ENCODE measurements around the gene ARHGEF9.

ARHGEF9 gene

GRCh38 chrX:63746715-63747114 lies 38.3 kb downstream of the ARHGEF9 start:
- TF ChIP-seq ZNF2 (tag by site-specific recombination; IDR thresholded peaks at IDR 0.05) (no peak), ZSCAN4 (tag by site-specific recombination; IDR thresholded peaks at IDR 0.05) (no peak), KLF10 (tag by site-specific recombination; IDR thresholded peaks at IDR 0.05) (no peak), MEIS1 (CRISPR knock-in tag; IDR thresholded peaks at IDR 0.05; ENCODE audit: borderline replicate concordance) (no peak), ZNF677 (tag by site-specific recombination; IDR thresholded peaks at IDR 0.05) (no peak), SP3 (tag by site-specific recombination; IDR thresholded peaks at IDR 0.05) (no peak), HOXA7 (CRISPR knock-in tag; IDR thresholded peaks at IDR 0.05; ENCODE audit: borderline replicate concordance) (no peak), ZNF10 (tag by site-specific recombination; IDR thresholded peaks at IDR 0.05) (no peak), ZNF214 (tag by site-specific recombination; IDR thresholded peaks at IDR 0.05; ENCODE audit: borderline replicate concordance) (no peak), ZNF175 (tag by site-specific recombination; IDR thresholded peaks at IDR 0.05) (no peak), ZNF658 (tag by site-specific recombination; IDR thresholded peaks at IDR 0.05) (no peak), ZNF391 (tag by site-specific recombination; IDR thresholded peaks at IDR 0.05; ENCODE audit: borderline replicate concordance, low read depth) (no peak), ZBTB49 (tag by site-specific recombination; IDR thresholded peaks at IDR 0.05; ENCODE audit: low read depth) (no peak), ZNF16 (tag by site-specific recombination; IDR thresholded peaks at IDR 0.05; ENCODE audit: low read depth) (no peak), IKZF3 (tag by site-specific recombination; IDR thresholded peaks at IDR 0.05) (no peak)
- TF ChIP-seq, protein P1, sequence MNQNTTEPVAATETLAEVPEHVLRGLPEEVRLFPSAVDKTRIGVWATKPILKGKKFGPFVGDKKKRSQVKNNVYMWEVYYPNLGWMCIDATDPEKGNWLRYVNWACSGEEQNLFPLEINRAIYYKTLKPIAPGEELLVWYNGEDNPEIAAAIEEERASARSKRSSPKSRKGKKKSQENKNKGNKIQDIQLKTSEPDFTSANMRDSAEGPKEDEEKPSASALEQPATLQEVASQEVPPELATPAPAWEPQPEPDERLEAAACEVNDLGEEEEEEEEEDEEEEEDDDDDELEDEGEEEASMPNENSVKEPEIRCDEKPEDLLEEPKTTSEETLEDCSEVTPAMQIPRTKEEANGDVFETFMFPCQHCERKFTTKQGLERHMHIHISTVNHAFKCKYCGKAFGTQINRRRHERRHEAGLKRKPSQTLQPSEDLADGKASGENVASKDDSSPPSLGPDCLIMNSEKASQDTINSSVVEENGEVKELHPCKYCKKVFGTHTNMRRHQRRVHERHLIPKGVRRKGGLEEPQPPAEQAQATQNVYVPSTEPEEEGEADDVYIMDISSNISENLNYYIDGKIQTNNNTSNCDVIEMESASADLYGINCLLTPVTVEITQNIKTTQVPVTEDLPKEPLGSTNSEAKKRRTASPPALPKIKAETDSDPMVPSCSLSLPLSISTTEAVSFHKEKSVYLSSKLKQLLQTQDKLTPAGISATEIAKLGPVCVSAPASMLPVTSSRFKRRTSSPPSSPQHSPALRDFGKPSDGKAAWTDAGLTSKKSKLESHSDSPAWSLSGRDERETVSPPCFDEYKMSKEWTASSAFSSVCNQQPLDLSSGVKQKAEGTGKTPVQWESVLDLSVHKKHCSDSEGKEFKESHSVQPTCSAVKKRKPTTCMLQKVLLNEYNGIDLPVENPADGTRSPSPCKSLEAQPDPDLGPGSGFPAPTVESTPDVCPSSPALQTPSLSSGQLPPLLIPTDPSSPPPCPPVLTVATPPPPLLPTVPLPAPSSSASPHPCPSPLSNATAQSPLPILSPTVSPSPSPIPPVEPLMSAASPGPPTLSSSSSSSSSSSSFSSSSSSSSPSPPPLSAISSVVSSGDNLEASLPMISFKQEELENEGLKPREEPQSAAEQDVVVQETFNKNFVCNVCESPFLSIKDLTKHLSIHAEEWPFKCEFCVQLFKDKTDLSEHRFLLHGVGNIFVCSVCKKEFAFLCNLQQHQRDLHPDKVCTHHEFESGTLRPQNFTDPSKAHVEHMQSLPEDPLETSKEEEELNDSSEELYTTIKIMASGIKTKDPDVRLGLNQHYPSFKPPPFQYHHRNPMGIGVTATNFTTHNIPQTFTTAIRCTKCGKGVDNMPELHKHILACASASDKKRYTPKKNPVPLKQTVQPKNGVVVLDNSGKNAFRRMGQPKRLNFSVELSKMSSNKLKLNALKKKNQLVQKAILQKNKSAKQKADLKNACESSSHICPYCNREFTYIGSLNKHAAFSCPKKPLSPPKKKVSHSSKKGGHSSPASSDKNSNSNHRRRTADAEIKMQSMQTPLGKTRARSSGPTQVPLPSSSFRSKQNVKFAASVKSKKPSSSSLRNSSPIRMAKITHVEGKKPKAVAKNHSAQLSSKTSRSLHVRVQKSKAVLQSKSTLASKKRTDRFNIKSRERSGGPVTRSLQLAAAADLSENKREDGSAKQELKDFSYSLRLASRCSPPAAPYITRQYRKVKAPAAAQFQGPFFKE (tag by site-specific recombination; IDR thresholded peaks at IDR 0.05; ENCODE audit: borderline replicate concordance) = no peak
- TF ChIP-seq, protein P2, sequence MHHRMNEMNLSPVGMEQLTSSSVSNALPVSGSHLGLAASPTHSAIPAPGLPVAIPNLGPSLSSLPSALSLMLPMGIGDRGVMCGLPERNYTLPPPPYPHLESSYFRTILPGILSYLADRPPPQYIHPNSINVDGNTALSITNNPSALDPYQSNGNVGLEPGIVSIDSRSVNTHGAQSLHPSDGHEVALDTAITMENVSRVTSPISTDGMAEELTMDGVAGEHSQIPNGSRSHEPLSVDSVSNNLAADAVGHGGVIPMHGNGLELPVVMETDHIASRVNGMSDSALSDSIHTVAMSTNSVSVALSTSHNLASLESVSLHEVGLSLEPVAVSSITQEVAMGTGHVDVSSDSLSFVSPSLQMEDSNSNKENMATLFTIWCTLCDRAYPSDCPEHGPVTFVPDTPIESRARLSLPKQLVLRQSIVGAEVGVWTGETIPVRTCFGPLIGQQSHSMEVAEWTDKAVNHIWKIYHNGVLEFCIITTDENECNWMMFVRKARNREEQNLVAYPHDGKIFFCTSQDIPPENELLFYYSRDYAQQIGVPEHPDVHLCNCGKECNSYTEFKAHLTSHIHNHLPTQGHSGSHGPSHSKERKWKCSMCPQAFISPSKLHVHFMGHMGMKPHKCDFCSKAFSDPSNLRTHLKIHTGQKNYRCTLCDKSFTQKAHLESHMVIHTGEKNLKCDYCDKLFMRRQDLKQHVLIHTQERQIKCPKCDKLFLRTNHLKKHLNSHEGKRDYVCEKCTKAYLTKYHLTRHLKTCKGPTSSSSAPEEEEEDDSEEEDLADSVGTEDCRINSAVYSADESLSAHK (tag by site-specific recombination; IDR thresholded peaks at IDR 0.05) = no peak
- TF ChIP-seq, protein P3, sequence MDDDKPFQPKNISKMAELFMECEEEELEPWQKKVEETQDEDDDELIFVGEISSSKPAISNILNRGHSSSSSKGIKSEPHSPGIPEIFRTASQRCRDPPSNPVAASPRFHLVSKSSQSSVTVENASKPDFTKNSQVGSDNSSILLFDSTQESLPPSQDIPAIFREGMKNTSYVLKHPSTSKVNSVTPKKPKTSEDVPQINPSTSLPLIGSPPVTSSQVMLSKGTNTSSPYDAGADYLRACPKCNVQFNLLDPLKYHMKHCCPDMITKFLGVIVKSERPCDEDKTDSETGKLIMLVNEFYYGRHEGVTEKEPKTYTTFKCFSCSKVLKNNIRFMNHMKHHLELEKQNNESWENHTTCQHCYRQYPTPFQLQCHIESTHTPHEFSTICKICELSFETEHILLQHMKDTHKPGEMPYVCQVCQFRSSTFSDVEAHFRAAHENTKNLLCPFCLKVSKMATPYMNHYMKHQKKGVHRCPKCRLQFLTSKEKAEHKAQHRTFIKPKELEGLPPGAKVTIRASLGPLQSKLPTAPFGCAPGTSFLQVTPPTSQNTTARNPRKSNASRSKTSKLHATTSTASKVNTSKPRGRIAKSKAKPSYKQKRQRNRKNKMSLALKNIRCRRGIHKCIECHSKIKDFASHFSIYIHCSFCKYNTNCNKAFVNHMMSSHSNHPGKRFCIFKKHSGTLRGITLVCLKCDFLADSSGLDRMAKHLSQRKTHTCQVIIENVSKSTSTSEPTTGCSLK (tag by site-specific recombination; IDR thresholded peaks at IDR 0.05) = no peak
- TF ChIP-seq, protein P4, sequence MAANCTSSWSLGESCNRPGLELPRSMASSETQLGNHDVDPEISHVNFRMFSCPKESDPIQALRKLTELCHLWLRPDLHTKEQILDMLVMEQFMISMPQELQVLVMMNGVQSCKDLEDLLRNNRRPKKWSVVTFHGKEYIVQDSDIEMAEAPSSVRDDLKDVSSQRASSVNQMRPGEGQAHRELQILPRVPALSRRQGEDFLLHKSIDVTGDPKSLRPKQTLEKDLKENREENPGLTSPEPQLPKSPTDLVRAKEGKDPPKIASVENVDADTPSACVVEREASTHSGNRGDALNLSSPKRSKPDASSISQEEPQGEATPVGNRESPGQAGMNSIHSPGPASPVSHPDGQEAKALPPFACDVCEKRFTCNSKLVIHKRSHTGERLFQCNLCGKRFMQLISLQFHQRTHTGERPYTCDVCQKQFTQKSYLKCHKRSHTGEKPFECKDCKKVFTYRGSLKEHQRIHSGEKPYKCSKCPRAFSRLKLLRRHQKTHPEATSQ (tag by site-specific recombination; IDR thresholded peaks at IDR 0.05) = no peak
- CTCF ChIA-PET = no interaction called here
- Histone ChIP-seq H3K9me3 (ENCODE audit: control insufficient read depth, insufficient read depth, low read depth, low read length) (no peaks in the 10 kb centered on the region; the same call in 1 of the 2 replicates), H3K4me1 (ENCODE audit: control insufficient read depth, insufficient read depth, low read length) (no peaks in the 10 kb centered on the region), H3K4me3 (ENCODE audit: low read depth, low read length) (no peak overlapping the region), H3K36me3 (ENCODE audit: control insufficient read depth in 2 of 2, insufficient read depth in 1 of 2, low read length in 2 of 2) (no peaks in the 10 kb centered on the region), H3K27ac (ENCODE audit: extremely low read depth, low read depth, low read length) (no peak overlapping the region)
- POLR2A ChIA-PET = no interaction called here
